IPS-20b (cell line): ENCODE measurements around the gene COL25A1.

ENCODE experiments used
- H3K27ac ChIP-seq: one replicate; pipeline ENCODE4 v1.5.1; 2013; ENCODE audit warnings: low read length
- H3K27me3 ChIP-seq: 2 replicates; pipeline ENCODE4 v1.6.1; 2013; ENCODE audit warnings: mild to moderate bottlenecking, low read length, inconsistent platforms; ENCODE audit not compliant: insufficient read depth
- H3K36me3 ChIP-seq: 2 replicates; pipeline ENCODE4 v1.6.1; 2013; ENCODE audit warnings: low read depth, mild to moderate bottlenecking, inconsistent platforms, low read length, moderate library complexity; ENCODE audit not compliant: insufficient read depth
- H3K4me1 ChIP-seq: 2 replicates; pipeline ENCODE4 v1.6.1; 2013; ENCODE audit warnings: mild to moderate bottlenecking, control low read depth, inconsistent platforms, low read length, moderate library complexity; ENCODE audit not compliant: insufficient read depth
- H3K4me3 ChIP-seq: 2 replicates; pipeline ENCODE4 v1.5.1; 2013; ENCODE audit warnings: mild to moderate bottlenecking, low read length, inconsistent platforms
- H3K9ac ChIP-seq: 2 replicates; pipeline ENCODE4 v1.6.1; 2013; ENCODE audit warnings: low read depth, mild to moderate bottlenecking, inconsistent platforms, low read length, moderate library complexity
- H3K9me3 ChIP-seq: 2 replicates; pipeline ENCODE4 v1.6.1; 2013; ENCODE audit warnings: mild to moderate bottlenecking, low read depth, low read length, inconsistent platforms; ENCODE audit not compliant: insufficient read depth

COL25A1 gene

DNA sequence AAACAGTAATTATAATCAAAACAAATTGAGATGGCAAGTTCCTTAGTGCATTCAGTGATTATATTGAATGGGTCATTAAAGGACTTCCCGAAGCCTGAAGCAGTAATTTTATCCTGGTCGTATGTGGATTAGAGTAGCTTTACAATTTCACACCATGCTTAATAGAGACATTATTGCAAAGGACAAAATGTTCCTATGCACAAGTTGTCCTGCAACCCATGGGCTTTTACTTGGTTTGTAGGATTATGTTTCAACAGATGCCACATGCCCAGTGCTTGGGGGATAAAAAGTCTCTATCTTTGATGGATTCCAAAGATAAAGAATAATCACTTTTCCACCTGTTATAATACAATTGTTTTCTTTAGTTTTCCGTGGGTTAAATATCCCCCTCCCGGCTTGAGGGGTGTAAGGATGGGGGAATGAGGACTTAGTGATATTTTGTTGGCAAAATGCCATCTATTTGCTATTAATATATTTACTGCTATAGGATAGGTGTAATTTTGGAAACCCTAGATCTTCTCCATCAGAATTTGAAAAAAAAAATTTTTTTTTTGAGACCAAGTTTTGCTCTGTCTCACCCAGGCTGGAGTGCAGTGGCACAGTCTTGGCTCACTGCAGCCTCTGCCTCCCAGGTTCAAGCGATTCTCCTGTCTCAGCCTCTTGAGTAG, 383.1 kb downstream of the COL25A1 start:
- no peak overlapping the region for H3K27ac ChIP-seq

DNA sequence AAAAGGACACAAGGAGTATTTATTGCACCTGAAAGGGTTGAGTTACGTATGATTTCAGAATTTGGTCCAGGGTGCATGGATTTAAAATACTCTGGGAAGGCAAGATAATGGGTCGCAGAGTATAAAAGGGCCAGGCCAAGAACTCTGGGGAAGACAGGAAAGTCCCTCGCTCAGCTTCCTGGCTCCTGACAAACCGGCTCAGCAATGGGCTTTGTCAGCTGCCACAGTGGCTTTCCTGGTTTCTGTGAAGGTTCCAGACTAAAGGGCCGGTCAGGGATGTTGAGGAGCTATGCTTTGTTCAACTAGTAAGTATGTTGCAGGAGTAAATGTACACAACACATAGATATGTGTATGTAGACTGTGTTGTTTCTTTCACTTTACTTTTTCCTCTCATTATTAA, 385.2 kb downstream of the COL25A1 start:
- Histone ChIP-seq H3K9ac (no peak overlapping the region), H3K27me3 (no peaks in the 10 kb centered on the region), H3K4me3 (no peak overlapping the region), H3K4me1 (no peaks in the 10 kb centered on the region), H3K27ac (no peak overlapping the region), H3K9me3 (no peaks in the 10 kb centered on the region), H3K36me3 (no peaks in the 10 kb centered on the region)

More for the DNA sequence above, 383.1 kb downstream of the COL25A1 start:
- H3K27me3 ChIP-seq, result no peaks in the 10 kb centered on the region
- H3K36me3 ChIP-seq, result no peaks in the 10 kb centered on the region
- no peak overlapping the region for H3K9ac ChIP-seq
- no peaks in the 10 kb centered on the region for H3K9me3 ChIP-seq
- H3K4me3 ChIP-seq, result no peak overlapping the region
- H3K4me1 ChIP-seq, result no peaks in the 10 kb centered on the region

DNA sequence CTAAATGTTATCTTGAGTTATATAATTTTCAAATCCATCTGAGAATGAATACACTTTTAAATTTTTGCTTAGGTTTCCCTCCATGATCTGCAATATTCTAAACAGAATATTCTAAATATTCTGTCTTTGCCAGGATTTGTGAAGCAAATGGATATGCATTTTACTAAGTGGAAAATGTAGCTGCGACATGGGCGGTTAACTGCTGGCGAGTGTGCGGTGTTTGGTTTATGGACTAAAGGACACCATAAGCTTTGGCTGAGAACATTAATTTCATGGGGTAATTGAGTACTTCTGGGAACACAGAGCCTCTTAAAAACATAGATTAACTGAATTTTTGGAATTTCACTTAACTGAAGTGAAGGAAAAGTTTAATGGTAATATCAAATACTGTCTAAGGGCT, 385.8 kb downstream of the COL25A1 start:
- Histone ChIP-seq H3K9ac (no peak overlapping the region), H3K36me3 (no peaks in the 10 kb centered on the region), H3K27ac (no peak overlapping the region)

DNA sequence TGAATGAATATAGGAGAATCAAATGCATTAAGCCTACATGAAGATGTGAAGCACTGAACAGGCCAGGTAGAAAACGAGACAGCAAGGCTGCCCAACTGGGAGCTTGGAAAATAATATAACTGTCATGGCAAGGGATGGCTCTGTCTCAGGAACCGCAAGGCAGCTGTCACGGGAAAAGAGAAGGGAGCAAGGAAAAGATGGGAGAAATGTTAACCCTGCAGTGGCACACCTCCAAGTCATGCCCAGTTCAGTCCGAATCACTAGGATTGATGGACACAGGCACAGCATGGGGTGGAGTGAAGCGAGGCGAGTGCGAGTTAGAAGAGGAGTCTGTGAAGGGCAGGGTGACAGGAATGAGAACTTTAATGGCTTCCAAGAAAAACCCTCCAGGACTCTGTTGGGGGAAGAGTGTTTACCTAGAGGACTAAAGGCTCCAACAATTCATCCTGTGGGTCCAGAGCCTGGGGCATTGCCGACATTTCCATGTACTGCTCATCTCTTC, 395.5 kb downstream of the COL25A1 start:
- Histone ChIP-seq H3K9me3 (no peaks in the 10 kb centered on the region), H3K4me1 (no peaks in the 10 kb centered on the region), H3K9ac (no peak overlapping the region), H3K27me3 (no peaks in the 10 kb centered on the region), H3K4me3 (no peak overlapping the region), H3K36me3 (no peaks in the 10 kb centered on the region), H3K27ac (no peak overlapping the region)

More for the DNA sequence above, 385.8 kb downstream of the COL25A1 start:
- H3K4me3 ChIP-seq, result no peak overlapping the region
- no peaks in the 10 kb centered on the region for H3K27me3 ChIP-seq
- H3K9me3 ChIP-seq, result no peaks in the 10 kb centered on the region
- no peaks in the 10 kb centered on the region for H3K4me1 ChIP-seq

DNA sequence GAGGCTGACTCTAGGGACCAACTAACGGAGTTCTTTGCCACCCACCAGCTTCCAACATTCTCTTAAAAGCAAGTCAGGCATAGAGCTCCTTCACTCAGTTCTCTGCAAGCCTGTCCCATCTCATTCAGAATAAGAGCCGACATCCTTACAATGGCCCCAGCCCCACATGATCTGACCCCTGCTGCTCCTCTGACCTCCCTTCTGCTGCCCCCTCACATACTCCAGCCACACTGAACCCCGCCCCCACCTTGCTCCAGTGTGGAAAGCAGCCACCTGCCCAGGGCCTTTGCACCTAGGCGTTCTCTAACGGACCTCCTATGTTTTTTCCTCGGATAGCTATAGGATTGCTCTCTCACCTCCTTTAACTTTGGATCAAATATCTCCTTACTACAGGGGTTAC, 396.5 kb downstream of the COL25A1 start:
- H3K27me3 ChIP-seq, result no peaks in the 10 kb centered on the region
- H3K4me3 ChIP-seq, result no peak overlapping the region
- H3K36me3 ChIP-seq, result no peaks in the 10 kb centered on the region
- no peaks in the 10 kb centered on the region for H3K4me1 ChIP-seq
- no peak overlapping the region for H3K9ac ChIP-seq
- H3K9me3 ChIP-seq, result no peaks in the 10 kb centered on the region
- no peak overlapping the region for H3K27ac ChIP-seq

DNA sequence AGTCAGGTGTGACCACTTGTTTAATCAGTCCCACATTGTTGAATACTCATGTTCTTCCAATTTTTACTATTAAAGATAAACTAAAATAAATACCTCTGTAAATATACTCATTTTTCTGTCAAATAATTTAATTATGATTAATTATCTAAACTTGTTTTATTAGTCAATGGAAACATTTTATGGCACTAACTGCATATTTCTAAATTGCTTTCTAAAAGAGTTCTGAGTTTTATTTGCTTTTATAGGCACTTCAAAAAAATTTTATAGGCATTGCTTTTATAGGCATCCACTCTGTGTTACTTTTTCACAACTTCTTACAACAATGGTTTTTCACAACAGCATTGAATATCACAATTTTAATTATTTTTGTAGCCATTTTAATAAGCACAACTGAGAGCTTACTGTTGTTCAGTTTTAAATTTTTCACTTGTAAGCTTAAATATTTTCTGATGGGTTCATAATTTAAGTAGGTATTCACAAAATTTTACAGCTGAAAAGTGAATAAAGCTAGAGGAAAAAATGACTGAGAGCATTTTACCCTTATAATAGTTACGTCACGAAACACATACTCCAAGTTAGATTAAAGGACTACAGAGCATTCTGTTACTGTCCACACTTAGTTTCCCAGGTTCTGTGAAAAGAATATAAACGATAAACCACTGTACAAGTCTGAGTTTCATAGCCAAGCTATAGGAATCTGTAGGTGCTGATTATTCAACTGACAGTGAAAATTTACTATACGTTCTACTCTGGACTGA, 398.8 kb downstream of the COL25A1 start:
- Histone ChIP-seq H3K9me3 (no peaks in the 10 kb centered on the region), H3K4me3 (no peak overlapping the region), H3K36me3 (no peaks in the 10 kb centered on the region), H3K27ac (no peak overlapping the region), H3K4me1 (peaks cover 3% of the 10 kb centered on the region; the same call in 1 of the 2 replicates), H3K9ac (no peak overlapping the region), H3K27me3 (no peaks in the 10 kb centered on the region)

DNA sequence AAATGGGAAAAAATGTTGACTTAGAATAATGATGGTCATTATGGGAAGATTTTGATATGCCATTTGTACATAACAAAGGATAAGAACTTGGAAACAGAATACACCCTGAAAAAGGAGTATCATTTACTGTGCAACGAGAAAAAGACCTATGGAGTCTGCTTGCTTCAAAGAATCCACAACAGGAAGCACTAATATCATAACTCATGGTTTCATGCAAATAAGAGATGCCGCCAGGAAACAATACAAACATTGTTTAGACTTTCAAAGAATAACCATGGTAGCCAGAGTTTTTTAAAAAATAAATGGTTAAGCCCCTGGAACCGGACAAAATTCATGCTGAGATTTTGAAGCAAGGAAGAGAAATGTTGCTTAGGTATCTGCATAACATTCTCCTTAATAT, 399.7 kb downstream of the COL25A1 start:
- Histone ChIP-seq H3K9ac (no peak overlapping the region), H3K36me3 (no peaks in the 10 kb centered on the region), H3K4me3 (no peak overlapping the region), H3K4me1 (peaks cover 3% of the 10 kb centered on the region; the same call in 1 of the 2 replicates), H3K27me3 (no peaks in the 10 kb centered on the region), H3K27ac (no peak overlapping the region), H3K9me3 (no peaks in the 10 kb centered on the region)

DNA sequence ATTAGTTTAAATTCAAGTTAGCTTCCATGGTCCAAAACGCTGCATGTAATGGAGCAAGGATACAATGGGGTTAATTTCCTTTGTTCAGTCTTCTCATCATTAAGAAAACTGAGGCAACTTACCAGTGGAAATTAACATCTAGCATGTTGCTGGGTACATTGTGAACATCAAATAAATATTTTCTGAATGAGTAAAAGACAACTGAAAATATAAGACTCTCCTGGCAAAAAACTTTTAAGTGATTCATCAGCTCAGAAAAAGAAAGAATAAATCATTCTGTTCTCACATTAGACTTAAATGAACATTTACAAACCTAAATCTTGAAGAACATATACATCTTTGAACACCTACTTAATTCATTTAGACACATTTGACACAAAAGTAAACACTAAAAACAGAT, 401.2 kb downstream of the COL25A1 start:
- Histone ChIP-seq H3K9me3 (no peaks in the 10 kb centered on the region), H3K4me1 (peaks cover 3% of the 10 kb centered on the region; the same call in 1 of the 2 replicates), H3K4me3 (no peak overlapping the region), H3K36me3 (no peaks in the 10 kb centered on the region), H3K27me3 (no peaks in the 10 kb centered on the region), H3K9ac (no peak overlapping the region), H3K27ac (no peak overlapping the region)

DNA sequence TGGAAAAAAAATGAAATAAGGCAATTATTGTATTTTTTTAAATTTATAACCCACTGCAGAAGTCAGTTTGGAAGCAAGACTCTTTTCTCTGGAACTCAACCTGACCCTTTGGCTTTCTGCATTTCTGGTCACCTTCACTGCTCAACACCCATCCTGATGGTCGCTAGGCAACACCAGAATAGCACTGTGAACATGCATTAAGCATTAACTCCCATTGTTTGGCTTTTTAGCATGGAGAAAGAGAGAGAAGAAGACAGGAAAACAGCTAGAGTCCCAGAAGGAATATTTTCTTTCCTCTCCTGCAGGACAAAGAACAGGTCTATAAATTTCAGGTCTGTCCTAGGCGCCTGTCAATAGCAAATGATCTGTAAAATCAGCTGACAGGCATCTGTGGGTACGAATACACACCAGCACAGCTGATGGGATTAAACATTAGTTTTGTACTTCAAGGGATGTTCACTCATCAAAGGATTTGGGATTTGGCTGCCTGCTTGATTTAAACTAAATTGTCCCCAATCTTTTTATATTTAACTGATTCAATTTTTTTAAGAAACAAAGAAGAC, 402.4 kb downstream of the COL25A1 start:
- H3K27ac ChIP-seq, result no peak overlapping the region
- no peak overlapping the region for H3K9ac ChIP-seq
- H3K9me3 ChIP-seq, result no peaks in the 10 kb centered on the region
- no peaks in the 10 kb centered on the region for H3K36me3 ChIP-seq
- peaks cover 3% of the 10 kb centered on the region; the same call in 1 of the 2 replicates for H3K4me1 ChIP-seq
- H3K4me3 ChIP-seq, result no peak overlapping the region
- H3K27me3 ChIP-seq, result no peaks in the 10 kb centered on the region

DNA sequence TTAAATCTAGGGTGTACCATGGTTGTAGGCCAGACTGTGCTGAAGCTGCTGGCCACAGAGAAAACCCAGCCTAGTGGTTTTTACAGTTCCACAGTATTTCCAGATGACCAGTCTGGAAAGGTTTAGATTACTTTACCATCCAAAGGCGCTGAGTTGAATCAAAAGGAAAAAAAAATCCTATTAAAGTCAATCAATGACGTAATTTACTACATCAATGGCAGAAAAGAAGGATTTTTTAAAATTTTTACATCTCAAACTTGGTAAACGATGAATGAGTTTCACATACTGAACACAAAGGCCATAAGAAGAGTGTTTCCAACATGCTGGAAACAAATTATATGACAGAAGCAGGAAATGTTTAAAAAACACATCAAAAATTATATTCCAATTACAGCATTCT, 409.0 kb downstream of the COL25A1 start:
- no peak overlapping the region for H3K4me3 ChIP-seq
- H3K9ac ChIP-seq, result no peak overlapping the region
- no peaks in the 10 kb centered on the region for H3K9me3 ChIP-seq
- no peaks in the 10 kb centered on the region for H3K27me3 ChIP-seq
- peaks cover 21% of the 10 kb centered on the region for H3K4me1 ChIP-seq
- H3K27ac ChIP-seq, result no peak overlapping the region
- no peaks in the 10 kb centered on the region for H3K36me3 ChIP-seq

DNA sequence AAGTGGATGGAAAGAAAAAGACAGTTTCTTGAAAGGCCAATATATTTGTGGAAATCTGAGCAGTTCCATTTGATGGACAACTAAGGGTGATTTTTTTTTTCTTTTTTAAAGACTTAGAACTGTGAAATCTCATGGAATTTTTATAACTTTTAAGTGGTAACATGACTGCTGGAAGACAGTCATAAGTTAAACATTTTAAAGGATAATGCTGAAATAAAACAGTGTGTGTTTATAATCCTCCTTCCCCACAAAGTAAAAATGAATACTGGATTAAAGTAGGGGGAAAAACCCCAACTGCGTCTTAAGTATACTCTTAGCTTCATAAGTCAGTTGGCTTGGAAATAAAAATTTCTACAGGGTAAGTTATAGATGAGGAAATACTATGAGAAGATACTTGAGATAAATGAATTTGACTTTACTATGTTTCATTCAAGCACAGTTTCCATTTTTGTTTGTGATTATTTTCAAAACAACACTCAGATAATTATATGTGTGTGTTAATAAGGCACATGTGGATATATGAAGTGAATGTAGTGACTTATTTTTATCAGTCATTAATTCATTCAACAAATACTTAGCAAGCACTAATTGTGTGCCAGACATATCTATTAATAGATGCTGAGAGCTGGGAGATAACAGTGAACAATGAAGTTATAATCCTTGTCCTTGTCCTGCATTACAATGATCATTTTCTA, 410.4 kb downstream of the COL25A1 start:
- no peaks in the 10 kb centered on the region for H3K9me3 ChIP-seq
- no peaks in the 10 kb centered on the region for H3K36me3 ChIP-seq
- H3K27me3 ChIP-seq, result no peaks in the 10 kb centered on the region
- H3K4me3 ChIP-seq, result no peak overlapping the region
- no peak overlapping the region for H3K27ac ChIP-seq
- no peak overlapping the region for H3K9ac ChIP-seq
- peaks cover 25% of the 10 kb centered on the region for H3K4me1 ChIP-seq
